Measurements from ENCODE around the gene CNN2. TPM values are rescaled to one million over a fixed set of nuclear protein-coding genes. Genes with fewer than 3 reads are reported as not detected.
A peak's percentile ranks its signal among the peaks of the same experiment; 100 is the strongest.

Gene CNN2
- total and polyA plus RNA-seq, 9 donors = 60.6 to 438 (median 192) TPM

DNA sequence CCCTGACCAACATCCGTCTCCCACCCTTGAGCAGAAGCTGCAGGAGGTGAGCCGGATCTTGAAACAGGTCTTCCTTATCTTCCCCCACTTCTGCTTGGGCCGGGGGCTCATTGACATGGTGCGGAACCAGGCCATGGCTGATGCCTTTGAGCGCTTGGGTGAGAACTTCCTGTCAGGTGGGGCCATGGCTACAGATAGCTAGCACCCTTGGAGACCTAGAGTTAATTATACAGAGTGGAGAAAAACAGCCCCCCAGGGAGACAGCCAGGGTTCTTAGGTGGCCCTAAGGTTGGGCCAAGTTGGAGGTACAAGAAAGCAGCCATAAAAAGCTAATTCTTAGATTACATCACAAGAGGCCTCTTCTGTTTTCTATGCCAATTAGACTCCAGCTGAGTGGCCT lies 31.7 kb downstream of the CNN2 start:
- no peaks in the 10 kb centered on the region for H3K36me3 ChIP-seq
- H3K9me3 ChIP-seq = peaks cover 4 to 14% of the 10 kb centered on the region in 2 donors
- H3K27ac ChIP-seq = no peak overlapping the region
- intact Hi-C loops (cut with DNase I) = no loop called here
- WGBS, 3 donors = 91 to 96% (median 92%) methylated on average over 5 of the region's 5 CpGs
- TF ChIP-seq EP300 (IDR thresholded peaks at IDR 0.05) = no peak
- no peak for TF ChIP-seq CTCF (IDR thresholded peaks at IDR 0.05)
- no peak for TF ChIP-seq POLR2A (IDR thresholded peaks at IDR 0.05)
- DNase-seq = no peak
- H3K4me3 ChIP-seq = no peak overlapping the region
- H3K27me3 ChIP-seq = no peaks in the 10 kb centered on the region
- H3K4me1 ChIP-seq (ENCODE audit: insufficient read depth) = no peaks in the 10 kb centered on the region

- Histone ChIP-seq H3K4me3 (no peak overlapping the region), H3K36me3 (no peaks in the 10 kb centered on the region), H3K9me3 (peaks cover 4 to 14% of the 10 kb centered on the region in 2 donors), H3K27ac (no peak overlapping the region), H3K4me1 (ENCODE audit: insufficient read depth) (no peaks in the 10 kb centered on the region), H3K27me3 (no peaks in the 10 kb centered on the region)
- WGBS, 3 donors = 64 to 78% (median 78%) methylated on average over 5 of the region's 5 CpGs
- no peak for DNase-seq
- intact Hi-C loops (cut with DNase I) = no loop called here
- no peak for TF ChIP-seq EP300 (IDR thresholded peaks at IDR 0.05)
- no peak for TF ChIP-seq POLR2A (IDR thresholded peaks at IDR 0.05)
- no peak for TF ChIP-seq CTCF (IDR thresholded peaks at IDR 0.05)
These were observed 34.3 kb downstream of the CNN2 start for GRCh38 chr19:1060689-1061088.

DNA sequence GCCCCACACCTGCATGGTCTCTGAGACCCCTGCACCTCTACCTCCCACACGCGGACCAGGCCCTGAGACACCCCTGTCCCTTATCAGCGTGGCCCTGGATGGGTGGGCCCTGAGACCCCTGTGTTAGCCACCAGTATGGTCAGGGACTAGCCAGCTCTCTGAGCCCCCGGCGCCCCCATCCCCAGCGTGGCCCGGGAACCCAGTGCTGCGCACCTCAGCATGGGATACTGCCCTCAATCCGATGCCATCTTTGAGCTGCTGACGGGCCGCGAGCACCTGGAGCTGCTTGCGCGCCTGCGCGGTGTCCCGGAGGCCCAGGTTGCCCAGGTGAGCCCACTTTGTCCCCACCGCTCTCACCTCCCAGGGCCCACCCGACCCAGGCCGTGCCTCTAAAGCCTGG lies 35.6 kb downstream of the CNN2 start:
- 81 to 94% (median 81%) methylated on average over 18 to 20 of the region's 20 CpGs for WGBS, 3 donors

DNA sequence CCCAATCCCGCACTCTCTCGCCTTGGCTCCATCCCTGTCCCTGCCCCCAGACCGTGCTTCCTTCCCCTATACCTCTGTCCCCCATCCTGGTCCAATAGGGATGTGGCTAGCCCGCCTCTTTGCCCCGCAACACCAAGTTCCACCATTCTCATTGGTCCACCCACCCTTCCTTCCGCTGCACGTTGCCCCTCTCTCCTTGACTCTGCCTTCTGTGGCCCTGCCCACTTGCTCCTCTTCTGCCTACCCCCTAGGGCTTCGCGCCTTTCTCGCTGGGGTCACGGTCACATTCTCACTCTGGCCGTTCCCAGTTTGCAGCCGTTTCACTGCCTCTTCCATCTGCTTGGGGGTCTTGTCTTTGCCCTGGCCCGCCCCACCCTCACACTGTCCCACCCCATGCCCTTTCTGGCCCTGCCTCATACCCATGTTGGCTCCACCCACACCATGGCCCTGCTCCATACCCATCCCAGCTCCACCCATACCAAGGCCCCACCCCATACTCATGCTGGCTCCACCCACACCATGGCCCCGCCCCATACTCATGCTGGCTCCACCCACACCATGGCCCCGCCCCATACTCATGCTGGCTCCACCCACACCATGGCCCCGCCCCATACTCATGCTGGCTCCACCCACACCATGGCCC lies 36.1 kb downstream of the CNN2 start:
- H3K4me1 ChIP-seq (ENCODE audit: insufficient read depth) = no peaks in the 10 kb centered on the region
- peaks cover 10% of the 10 kb centered on the region for H3K27me3 ChIP-seq
- H3K27ac ChIP-seq = no peak overlapping the region
- H3K36me3 ChIP-seq = no peaks in the 10 kb centered on the region
- peaks cover 4 to 6% of the 10 kb centered on the region in 2 donors for H3K9me3 ChIP-seq
- no peak for DNase-seq
- H3K4me3 ChIP-seq = no peak overlapping the region
- WGBS, 3 donors = 72 to 88% (median 74%) methylated on average over 17 of the region's 17 CpGs
- TF ChIP-seq EP300 (IDR thresholded peaks at IDR 0.05) = no peak
- TF ChIP-seq POLR2A (IDR thresholded peaks at IDR 0.05) = no peak
- no peak for TF ChIP-seq CTCF (IDR thresholded peaks at IDR 0.05)
- intact Hi-C loops (cut with DNase I) = no loop called here

More for the DNA sequence above, 35.6 kb downstream of the CNN2 start:
- Histone ChIP-seq H3K4me1 (ENCODE audit: insufficient read depth) (no peaks in the 10 kb centered on the region), H3K27ac (no peak overlapping the region), H3K4me3 (no peak overlapping the region), H3K27me3 (peaks cover 5% of the 10 kb centered on the region), H3K9me3 (peaks cover 4 to 9% of the 10 kb centered on the region in 2 donors), H3K36me3 (no peaks in the 10 kb centered on the region)
- no peak for TF ChIP-seq CTCF (IDR thresholded peaks at IDR 0.05)
- TF ChIP-seq POLR2A (IDR thresholded peaks at IDR 0.05) = no peak
- no peak for TF ChIP-seq EP300 (IDR thresholded peaks at IDR 0.05)
- DNase-seq = peak in 1 of 5 donors; percentile 18
- intact Hi-C loops (cut with DNase I) = no loop called here

All from ovary (tissue), 9 donors.